ENCODE data around the gene VMAC.

VMAC gene

GRCh38 chr19:5931251-5931650 lies 26.6 kb downstream of the VMAC start:
- no peak for DNase-seq (ENCODE audit: low read depth)

DNA sequence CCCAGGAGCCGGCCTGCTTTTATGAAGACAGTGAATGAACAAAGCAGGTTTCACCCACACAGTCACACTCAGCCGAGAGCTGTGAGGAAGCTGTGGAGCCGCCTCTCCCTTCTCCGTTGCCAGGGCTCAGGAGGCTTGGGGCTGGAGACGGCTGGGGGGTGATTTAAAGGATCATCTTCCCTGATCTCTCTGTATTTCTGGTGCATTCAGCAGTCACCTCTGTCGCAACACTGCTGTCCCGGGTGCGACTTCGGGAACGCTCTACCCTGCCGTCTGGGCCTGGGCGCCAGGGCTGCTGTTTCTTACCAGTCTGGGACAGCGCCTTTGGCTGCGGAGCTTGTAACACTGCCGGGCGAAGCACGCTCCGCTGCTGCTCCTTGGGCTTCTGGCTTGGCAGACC lies 27.5 kb downstream of the VMAC start:
- DNase-seq (ENCODE audit: low read depth), result no peak

- no peak for DNase-seq (ENCODE audit: low read depth)
Measured at GRCh38 chr19:5932609-5933262, 28.1 kb downstream of the VMAC start.

- DNase-seq (ENCODE audit: low read depth), result no peak
Measured at GRCh38 chr19:5933391-5934068, 28.9 kb downstream of the VMAC start.

GRCh38 chr19:5934069-5934401 lies 29.4 kb downstream of the VMAC start:
- DNase-seq (ENCODE audit: low read depth), result peak; percentile 27

- peak; percentile 89 for DNase-seq (ENCODE audit: low read depth)
Measured at GRCh38 chr19:5934774-5935472, 30.3 kb downstream of the VMAC start.

DNA sequence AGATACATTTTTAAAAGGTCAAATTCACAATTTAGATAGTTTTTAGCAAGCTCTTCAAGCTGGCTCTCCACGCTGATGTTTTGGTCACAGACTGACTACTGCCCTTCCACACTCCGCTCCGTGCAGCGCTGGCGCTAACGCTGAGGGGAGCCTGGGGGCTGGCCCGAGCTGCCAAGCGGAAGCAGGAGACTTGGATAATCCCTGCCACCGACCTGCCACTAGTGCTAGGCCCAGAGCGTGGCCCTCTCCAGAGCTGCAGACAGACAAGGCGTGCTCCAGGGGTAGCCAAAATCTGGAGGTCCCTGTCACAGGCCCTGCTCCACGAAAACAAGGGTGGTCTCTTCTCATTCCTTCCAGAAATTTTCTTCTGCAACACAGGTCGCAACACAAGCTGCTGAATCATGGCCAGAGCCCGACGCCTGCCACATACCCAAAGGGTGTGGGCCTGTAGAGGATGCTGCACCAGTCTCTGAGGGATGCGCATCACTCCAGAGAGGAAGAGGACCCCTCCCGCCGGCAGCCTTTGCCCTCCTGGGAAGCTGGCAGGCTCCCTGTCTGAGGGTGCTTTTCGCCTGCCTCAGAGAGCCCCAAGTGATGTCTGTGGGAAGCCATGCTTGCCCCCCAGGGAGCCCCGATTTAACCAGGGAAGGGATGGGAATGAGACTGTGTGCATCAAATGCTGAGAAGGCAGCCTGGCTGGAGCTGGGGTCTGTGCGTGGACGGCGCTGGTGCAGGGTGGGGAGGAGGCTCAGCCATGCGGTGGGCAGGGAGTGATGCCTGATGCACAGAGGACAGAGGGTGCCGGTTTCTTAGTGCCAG lies 31.0 kb downstream of the VMAC start:
- peak; percentile 50 for DNase-seq (ENCODE audit: low read depth)

DNA sequence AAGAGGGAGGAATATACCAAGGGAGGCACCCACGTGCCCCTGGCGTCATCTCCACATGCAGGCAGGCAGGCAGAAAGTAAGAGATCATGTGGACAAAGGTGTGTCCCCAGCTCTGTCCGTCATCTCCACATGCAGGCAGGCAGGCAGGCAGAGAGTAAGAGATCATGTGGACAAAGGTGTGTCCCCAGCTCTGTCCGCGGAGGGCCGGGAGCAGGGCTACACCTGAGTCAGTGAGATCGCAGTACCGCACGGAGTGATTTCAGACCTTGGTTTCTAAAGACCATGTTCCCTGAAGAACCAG lies 31.6 kb downstream of the VMAC start:
- no peak for DNase-seq (ENCODE audit: low read depth)

DNA sequence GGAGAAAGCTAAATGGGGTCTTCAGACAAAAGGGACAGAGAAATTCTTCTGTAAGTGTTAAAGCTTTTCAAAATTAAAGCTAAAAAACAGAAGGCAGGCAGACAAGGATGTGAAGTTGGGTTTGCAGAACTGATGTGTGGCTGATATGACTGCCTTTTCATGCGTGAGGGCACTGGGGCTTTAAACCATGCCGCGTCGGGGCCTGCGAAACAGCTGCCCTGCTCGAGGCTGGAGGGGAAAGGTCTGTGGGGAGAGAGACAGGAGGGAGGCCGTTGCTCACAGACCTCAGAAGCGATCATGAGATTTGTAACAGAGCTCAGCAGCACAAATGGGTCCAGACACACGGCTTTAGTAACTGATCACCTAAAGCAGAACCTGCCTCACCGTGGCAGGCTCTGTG lies 32.9 kb downstream of the VMAC start:
- no peak for DNase-seq (ENCODE audit: low read depth)

DNA sequence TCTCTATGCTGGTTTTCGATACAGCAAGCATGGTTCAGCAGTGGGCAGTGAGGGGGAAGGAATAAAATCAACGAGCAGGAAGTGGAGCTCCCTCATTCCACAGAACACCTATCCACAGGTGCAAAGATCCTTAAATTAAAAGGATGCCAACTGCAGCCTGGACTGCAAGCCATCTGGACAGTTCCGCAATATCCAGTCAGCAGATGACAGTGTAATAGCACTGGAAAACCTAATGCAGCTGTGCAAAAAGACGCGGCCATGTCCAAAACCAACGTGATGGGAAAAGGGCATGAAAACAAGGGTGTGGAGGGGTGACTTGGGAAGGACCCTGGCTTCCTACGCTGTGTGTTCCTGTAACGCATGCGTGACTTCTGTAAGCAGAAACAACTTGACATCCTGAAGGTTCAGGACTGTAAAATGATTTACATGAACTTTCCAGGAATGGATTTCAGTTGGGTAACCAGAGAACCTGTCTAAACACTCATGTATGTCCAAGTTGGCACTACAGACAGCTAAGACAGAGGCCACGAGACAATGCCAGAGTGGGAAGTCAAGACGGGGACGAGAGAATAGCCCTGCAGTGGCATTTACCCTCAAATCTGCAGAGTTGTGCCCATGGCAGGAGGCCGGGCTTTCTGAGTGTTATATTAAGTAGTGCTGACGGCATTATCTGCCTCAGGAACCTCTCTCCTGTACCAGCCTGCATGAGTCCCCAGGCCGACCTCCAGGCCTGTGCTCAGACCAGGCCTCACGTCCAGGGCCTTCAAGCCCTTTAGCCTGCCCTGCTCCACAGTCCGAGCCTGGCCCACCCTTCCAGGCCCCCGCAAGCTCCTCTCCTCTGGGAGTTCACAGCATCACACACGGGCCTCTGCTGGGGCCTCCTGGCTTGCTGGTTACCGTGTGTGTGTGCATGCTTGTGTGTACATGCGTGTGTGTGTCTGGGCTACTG lies 35.9 kb downstream of the VMAC start:
- no peak for DNase-seq (ENCODE audit: low read depth)

DNA sequence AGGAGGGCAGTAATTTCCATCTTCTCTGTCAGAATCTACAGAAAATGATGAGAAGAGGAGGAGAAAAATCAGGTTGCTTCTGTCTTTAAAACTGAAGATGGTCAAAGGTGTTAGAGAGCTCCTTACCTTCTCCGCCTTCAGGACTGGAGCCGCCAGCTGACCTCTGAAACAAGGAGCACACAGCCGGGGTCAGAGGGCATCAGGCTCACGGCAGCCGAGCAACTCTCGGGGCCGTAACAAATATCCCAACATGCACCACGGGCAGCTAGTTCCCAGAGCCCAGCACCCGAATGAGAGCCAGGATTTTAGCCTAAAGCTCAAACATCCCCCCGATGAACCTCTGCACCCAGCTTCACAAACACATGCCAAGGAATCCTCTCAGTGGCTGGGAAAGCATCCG lies 37.0 kb downstream of the VMAC start:
- DNase-seq (ENCODE audit: low read depth), result no peak

DNA sequence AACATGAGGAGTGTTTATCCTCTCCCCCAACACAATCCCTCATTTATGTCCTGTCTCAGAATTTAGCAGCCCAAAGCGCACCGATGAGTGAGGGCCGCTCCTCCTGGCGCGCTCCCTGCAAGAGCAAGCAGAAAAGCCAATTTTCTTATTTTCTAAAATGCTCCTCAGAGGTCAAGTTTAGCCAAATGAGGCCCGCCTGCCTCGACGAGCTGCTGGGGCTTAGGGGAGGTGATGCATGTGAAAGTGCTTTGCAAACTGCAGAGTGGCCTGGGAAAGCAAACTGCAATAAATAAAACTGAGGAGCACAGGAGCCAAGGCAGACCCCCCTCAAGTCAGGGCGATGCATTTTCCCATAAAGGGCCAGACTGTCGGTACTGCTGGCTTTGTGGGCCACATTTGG lies 38.4 kb downstream of the VMAC start:
- DNase-seq (ENCODE audit: low read depth), result no peak

DNA sequence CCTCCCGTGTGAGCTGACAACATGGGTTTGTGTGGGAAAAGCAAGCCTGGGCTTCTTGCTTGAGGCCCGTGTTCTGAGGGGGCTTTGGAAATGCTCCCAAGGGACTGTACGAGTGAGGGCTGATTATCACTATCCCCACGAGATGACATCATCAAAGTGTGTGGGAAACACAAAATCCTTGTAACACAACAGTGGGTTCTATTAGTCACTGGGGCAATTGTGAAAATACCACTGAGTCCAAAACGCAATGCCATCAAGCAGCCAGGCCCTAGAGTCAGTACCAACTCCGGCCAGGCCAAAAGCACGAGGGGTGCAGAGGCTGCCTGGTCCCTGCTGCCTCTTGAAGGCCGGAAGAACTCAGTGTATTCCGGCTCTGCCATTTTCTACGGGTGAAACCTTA lies 39.0 kb downstream of the VMAC start:
- peak; percentile 39 for DNase-seq (ENCODE audit: low read depth)

DNA sequence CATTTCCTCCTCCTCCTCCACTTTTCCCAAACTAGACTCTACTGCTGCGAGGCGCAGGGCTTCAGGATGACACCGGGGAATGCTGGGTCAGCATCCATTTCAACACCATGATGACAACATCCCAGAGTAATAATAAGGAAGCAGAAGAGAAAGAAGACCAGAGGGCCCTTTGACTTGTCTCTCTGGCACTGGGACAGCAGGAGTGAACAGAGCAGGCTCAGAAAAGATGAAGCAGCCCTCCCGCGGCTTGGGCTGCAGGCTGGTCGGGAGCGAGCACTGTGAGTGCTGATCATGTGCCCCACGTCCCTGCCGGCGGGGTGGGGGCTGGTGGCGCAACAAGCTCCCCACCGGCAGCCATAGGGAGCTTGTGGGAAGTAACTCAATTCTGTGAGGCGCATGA lies 42.8 kb downstream of the VMAC start:
- no peak for DNase-seq (ENCODE audit: low read depth)

DNA sequence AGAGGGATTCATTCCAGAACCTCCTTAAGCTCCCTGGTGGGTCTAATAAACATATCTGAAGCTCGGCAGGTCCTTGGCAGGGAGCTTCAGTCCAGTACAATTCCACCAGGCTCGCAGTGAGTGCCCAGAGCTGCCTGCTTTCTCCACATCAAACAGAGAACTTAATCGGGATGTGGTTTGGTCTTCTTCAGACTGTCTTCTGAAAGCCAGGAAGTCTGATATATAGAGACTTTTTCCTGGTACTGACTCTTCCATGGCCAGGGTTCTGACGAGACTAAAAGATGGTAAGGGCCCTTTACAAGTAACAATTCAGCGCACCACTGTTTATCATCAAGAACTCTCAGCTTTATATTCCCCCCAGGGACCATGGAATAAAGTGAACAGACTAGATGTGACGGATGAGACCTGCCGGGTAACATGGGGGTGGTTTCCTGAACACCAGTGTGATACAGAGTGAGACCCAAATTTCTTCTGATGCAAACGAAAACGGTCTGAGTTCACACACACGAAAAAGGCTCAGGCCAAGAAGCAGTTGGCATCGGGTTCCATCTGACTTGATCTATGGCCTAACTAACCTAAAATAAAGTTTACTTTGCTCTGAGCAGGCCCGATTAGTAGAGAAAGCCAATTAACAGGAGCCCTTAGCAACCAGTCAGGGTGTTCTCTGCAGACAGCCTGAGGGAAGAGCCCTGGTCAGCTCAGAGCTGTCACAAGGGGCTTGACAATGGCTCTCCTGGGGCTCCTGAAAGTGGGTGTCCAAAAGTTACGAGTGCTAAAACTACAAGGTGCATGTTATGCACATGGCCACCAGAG lies 44.3 kb downstream of the VMAC start:
- DNase-seq (ENCODE audit: low read depth), result no peak

- DNase-seq (ENCODE audit: low read depth), result no peak
Measured at GRCh38 chr19:5949792-5950305, 45.2 kb downstream of the VMAC start.

DNA sequence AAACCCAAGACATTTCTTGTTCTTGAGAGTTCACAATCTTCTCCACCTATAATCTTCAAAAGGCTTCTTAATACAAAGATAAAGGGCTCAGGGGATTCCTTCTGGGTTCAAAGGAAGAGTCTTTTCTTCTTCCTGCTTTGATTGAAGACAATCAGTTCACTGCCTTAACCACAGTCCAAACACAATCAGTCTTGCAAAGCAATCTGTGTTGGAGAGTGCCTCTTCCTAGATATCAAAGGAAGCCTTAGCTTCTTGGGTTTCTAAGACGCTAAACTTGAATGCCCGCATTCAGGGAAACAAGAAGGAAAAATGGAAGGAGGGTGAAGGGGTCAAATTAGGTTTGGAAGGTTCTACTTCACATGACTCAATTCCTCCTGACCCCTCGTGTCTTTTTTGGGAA lies 46.1 kb downstream of the VMAC start:
- no peak for DNase-seq (ENCODE audit: low read depth)

DNA sequence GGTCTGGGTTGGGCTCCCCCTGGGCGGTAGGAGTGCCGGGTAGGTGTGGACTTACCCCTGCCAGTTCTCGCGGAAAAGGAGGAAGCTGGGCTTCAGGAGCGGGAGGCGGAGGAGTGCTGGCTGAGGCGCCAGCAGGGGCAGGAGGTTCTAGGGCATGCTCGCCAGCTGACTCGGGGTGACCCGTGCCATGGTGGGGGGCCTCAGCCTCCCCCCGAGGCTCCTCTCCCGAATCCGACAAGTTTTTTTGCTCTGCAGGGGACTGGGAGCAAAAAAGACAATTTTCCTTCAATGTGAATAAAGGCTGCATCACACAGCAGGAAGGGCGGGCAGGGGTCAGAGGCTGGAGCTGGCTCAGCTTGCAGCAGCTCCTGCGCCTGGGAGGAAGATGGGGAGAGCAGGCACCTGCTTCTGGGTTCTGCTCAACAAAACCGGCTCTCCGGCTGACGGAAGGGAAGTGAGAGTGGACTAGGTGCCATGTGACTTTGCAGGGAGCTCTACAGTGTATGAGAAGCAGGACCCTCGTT lies 46.7 kb downstream of the VMAC start:
- no peak for DNase-seq (ENCODE audit: low read depth)

DNA sequence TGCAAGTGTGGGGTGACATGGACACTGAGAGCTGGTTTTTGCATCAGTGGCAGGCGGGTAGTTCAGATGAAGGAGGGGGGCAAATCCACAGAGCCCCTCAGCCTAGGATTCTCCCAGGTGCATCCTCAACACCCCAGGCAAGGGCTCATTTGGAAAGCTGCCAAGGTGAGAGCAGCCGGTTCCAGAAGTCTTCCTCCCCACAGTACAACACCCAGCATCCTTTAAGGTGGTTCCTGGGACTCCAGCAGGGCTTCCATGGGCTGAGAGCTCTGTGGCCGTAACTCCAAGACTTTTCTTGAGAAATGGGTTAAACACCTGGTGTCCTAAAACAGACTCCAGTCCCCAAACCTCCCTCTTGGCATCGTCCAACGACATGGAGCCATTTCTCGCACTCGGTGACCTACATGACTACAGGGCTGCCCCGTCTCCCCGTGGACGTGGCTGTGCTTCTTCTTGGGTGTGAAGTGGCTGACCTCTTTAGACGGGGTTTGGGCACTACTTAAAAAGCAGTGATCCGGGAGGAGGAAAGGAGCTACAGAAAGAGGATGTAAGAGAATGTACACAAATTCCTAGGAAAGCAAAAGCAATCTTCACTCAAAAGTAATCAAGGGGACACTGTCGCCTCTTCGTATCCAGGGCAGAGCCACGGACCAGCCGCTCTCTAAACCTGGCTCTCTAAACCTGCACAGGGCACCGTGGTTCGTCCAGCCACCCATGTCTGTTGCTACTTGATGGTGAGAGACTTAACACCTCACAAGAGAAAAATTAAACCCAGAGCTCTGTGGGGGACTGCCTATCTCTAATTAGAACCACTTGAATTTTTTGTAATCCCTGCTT lies 47.7 kb downstream of the VMAC start:
- DNase-seq (ENCODE audit: low read depth), result no peak
